Neuronal stem cell (in vitro differentiated cells): ENCODE data around the gene ANK3.
A peak's percentile ranks its signal among the peaks of the same experiment; 100 is the strongest.

Experiments
- DNase-seq: peaks from one replicate; pipeline ENCODE4 v3.0.0-alpha.2; 2013; ENCODE audit warnings: low spot score
- H2AFZ ChIP-seq: one replicate; pipeline ENCODE4 v1.6.1; 2013; ENCODE audit warnings: mild to moderate bottlenecking, low read length, inconsistent platforms
- H2AK5ac ChIP-seq: 2 replicates; pipeline ENCODE4 v1.6.1; 2013; ENCODE audit warnings: low read depth, mild to moderate bottlenecking, inconsistent platforms, low read length, moderate library complexity, mixed read lengths
- H2BK120ac ChIP-seq: 2 replicates; pipeline ENCODE4 v1.6.1; 2013; ENCODE audit warnings: low read depth, mild to moderate bottlenecking, inconsistent platforms, low read length, moderate library complexity, mixed read lengths
- H2BK12ac ChIP-seq: one replicate; pipeline ENCODE4 v1.6.1; 2013; ENCODE audit warnings: low read length, inconsistent platforms
- H2BK15ac ChIP-seq: 2 replicates; pipeline ENCODE4 v1.6.1; 2013; ENCODE audit warnings: mild to moderate bottlenecking, low read length, inconsistent platforms, mixed read lengths
- H2BK5ac ChIP-seq: one replicate; pipeline ENCODE4 v1.6.1; 2013; ENCODE audit warnings: inconsistent platforms, mild to moderate bottlenecking, low read length, moderate library complexity
- H3K14ac ChIP-seq: one replicate; pipeline ENCODE4 v1.6.1; 2013; ENCODE audit warnings: low read length, inconsistent platforms
- H3K18ac ChIP-seq: 2 replicates; pipeline ENCODE4 v1.6.1; 2013; ENCODE audit warnings: low read length, inconsistent platforms
- H3K23ac ChIP-seq: 2 replicates; pipeline ENCODE4 v1.6.1; 2013; ENCODE audit warnings: low read depth, mild to moderate bottlenecking, mixed read lengths, low read length, inconsistent platforms; ENCODE audit not compliant: poor library complexity
- H3K27ac ChIP-seq: replicated peaks from 3 replicates; pipeline ENCODE4 v1.5.1; 2013; ENCODE audit warnings: low read length, inconsistent platforms
- H3K27me3 ChIP-seq, 3 experiments: 2 replicates each; pipeline ENCODE4 v1.6.1; 2013; ENCODE audit warnings: low read length in 3 of 3, mild to moderate bottlenecking in 2 of 3, inconsistent platforms in 1 of 3, low read depth in 1 of 3, mixed read lengths in 1 of 3, moderate library complexity in 1 of 3; ENCODE audit not compliant: control insufficient read depth in 3 of 3, insufficient read depth in 3 of 3
- H3K36me3 ChIP-seq, 2 donors: replicated peaks in 1 of 2; 2 replicates each; pipeline ENCODE4 v1.6.1; 2013; ENCODE audit warnings: low read length in 2 of 2; ENCODE audit not compliant: control insufficient read depth in 2 of 2, insufficient read depth in 2 of 2
- H3K4ac ChIP-seq: 2 replicates; pipeline ENCODE4 v1.6.1; 2013; ENCODE audit warnings: inconsistent platforms, mild to moderate bottlenecking, low read length, moderate library complexity
- H3K4me1 ChIP-seq, 2 donors: 1 replicate in 1 of 2; 2 replicates in 1 of 2; pipeline ENCODE4 v1.6.1; 2013; ENCODE audit warnings: low read length in 2 of 2, low read depth in 1 of 2; ENCODE audit not compliant: control insufficient read depth in 2 of 2, insufficient read depth in 1 of 2
- H3K4me2 ChIP-seq: one replicate; pipeline ENCODE4 v1.6.1; 2013; ENCODE audit warnings: mild to moderate bottlenecking, low read length, inconsistent platforms; ENCODE audit not compliant: insufficient read depth, poor library complexity, severe bottlenecking
- H3K4me3 ChIP-seq, 2 donors: 2 replicates each; pipeline ENCODE4 v1.5.1; 2013; ENCODE audit warnings: low read length in 2 of 2, mild to moderate bottlenecking in 2 of 2, inconsistent platforms in 1 of 2, moderate library complexity in 1 of 2
- H3K79me1 ChIP-seq: one replicate; pipeline ENCODE4 v1.6.1; 2013; ENCODE audit warnings: low read depth, mild to moderate bottlenecking, inconsistent platforms, low read length, moderate library complexity
- H3K9ac ChIP-seq: one replicate; pipeline ENCODE4 v1.6.1; 2013; ENCODE audit warnings: mild to moderate bottlenecking, low read depth, low read length, inconsistent platforms; ENCODE audit not compliant: poor library complexity
- H3K9me3 ChIP-seq, 2 donors: replicated peaks in 1 of 2; 2 replicates each; pipeline versions ENCODE3 to v1.6.1; 2013; ENCODE audit warnings: low read length in 2 of 2, mild to moderate bottlenecking in 2 of 2, inconsistent platforms in 1 of 2, low read depth in 1 of 2, mixed read lengths in 1 of 2, moderate library complexity in 1 of 2; ENCODE audit not compliant: control insufficient read depth in 2 of 2, insufficient read depth in 1 of 2
- H4K8ac ChIP-seq: one replicate; pipeline ENCODE4 v1.6.1; 2013; ENCODE audit warnings: low read depth, mild to moderate bottlenecking, inconsistent platforms, low read length, moderate library complexity
- H4K91ac ChIP-seq: one replicate; pipeline ENCODE4 v1.6.1; 2013; ENCODE audit warnings: low read length, low read depth, mild to moderate bottlenecking, inconsistent platforms; ENCODE audit not compliant: poor library complexity
- WGBS, 2 donors: extraction: QIAGEN DNeasy Blood & Tissue Kit; methylation state at CpG; one replicate each; pipeline ENCODE4 v1.1.7; 2013; ENCODE audit warnings: missing lambda C conversion rate in 2 of 2, mixed read lengths in 1 of 2; ENCODE audit not compliant: insufficient read length in 2 of 2, insufficient replicate concordance in 1 of 2; ENCODE audit errors: extremely low coverage in 2 of 2; 5-methylcytosine and 5-hydroxymethylcytosine counted together

ANK3 gene

DNA sequence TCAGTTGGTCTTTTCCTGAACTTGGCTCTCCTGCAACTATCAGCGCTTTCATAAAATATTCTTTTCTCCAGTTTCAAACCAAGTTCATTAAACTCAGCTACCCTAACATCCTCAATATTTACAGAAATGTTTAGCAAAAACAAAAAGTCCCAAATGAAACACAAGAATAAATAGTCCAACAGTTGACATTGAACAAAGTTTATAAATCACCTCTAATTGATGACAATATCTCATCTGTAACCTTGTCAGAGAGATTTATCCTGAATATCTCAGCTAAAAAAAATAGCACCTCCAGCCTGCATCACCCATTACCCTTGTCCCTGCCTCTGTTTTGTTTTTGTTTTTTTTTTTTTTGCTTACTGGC lies 76.1 kb downstream of the ANK3 start:
- Histone ChIP-seq H3K27me3 (no peaks in the 10 kb centered on the region), H3K4me1 (peaks cover 0 to 4% of the 10 kb centered on the region in 2 donors), H3K4me3 (no peak overlapping the region), H3K14ac (no peak overlapping the region), H4K8ac (no peak overlapping the region), H2AFZ (no peak overlapping the region), H3K4ac (no peak overlapping the region), H3K36me3 (no peaks in the 10 kb centered on the region), H3K79me1 (no peaks in the 10 kb centered on the region), H3K27ac (no peak overlapping the region), H2BK120ac (no peak overlapping the region), H4K91ac (no peak overlapping the region), H2BK5ac (no peak overlapping the region), H2AK5ac (no peak overlapping the region), H3K4me2 (no peak overlapping the region), H3K9me3 (no peaks in the 10 kb centered on the region), H2BK12ac (no peak overlapping the region), H3K23ac (no peak overlapping the region), H2BK15ac (no peak overlapping the region), H3K9ac (no peak overlapping the region), H3K18ac (no peak overlapping the region)
- DNase-seq = no peak
- no CpG with 5 or more reads among the region's 1 CpG for WGBS, 2 donors

DNA sequence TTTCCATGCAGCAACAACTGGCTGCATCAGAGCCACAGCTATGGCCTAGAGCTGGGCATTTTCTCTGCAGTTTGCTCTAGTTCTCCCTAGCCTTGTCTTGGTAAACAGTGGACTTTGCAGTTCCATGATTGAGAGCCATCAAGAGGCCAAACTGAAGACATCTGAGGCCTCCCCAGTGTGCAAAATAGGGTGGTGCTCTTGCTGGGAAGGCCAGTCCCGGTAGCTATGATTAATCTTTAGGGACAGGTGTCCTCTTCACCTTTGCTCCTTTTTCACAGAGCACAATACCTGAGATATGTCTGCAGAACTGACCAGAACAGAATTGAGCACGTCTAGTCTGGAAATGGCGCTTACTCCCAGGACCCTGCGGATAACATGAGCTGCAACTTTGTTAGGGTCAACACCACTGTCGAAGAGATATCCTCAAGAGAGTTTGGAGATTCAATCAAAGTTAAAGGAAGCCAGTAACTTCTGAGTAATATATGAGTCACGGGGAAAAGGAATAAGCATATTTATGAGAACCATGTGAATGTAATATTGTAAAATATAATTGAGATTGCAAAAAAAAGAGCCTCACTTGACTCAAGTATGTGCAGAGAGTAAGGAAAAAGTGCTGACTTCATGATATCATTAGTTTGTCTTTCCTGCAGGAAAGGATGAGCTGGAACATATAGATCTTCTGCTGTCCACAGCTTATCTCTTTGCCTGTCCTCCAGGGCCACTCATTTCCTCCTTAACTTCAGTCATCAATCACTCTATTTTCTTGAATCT lies 76.7 kb downstream of the ANK3 start:
- peaks cover 0 to 4% of the 10 kb centered on the region in 2 donors for H3K4me1 ChIP-seq
- no peaks in the 10 kb centered on the region for H3K79me1 ChIP-seq
- DNase-seq = no peak
- no peak overlapping the region for H2BK5ac ChIP-seq
- no peak overlapping the region for H4K8ac ChIP-seq
- no peak overlapping the region for H3K18ac ChIP-seq
- no peak overlapping the region for H3K14ac ChIP-seq
- no peaks in the 10 kb centered on the region for H3K36me3 ChIP-seq
- no peak overlapping the region for H3K4me3 ChIP-seq
- WGBS, 2 donors = no CpG with 5 or more reads among the region's 6 CpGs
- H2BK120ac ChIP-seq = no peak overlapping the region
- H3K9ac ChIP-seq = no peak overlapping the region
- H4K91ac ChIP-seq = no peak overlapping the region
- no peak overlapping the region for H3K4ac ChIP-seq
- H3K27me3 ChIP-seq = no peaks in the 10 kb centered on the region
- no peaks in the 10 kb centered on the region for H3K9me3 ChIP-seq
- H3K27ac ChIP-seq = no peak overlapping the region
- no peak overlapping the region for H2AK5ac ChIP-seq
- H2BK15ac ChIP-seq = no peak overlapping the region
- no peak overlapping the region for H3K4me2 ChIP-seq
- H3K23ac ChIP-seq = no peak overlapping the region
- no peak overlapping the region for H2AFZ ChIP-seq
- no peak overlapping the region for H2BK12ac ChIP-seq

DNA sequence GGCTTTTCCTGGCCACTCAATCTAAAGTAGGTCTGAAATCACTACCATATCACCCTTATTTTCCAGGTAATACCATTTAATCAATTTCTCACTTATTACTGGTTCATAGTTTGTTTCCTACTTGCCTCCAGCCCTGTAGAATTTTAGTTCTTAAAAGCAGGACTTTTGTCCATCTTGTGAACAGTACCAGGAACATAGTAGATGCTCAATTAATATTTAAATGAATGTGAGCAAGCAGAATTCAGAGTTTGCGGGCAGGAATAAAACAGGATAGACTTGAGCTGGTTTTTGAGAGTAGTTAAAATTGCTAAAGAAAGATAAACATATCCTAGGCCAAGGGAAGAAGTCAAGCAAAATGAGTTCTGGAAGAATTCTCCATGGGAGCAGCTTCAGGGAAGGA lies 77.9 kb downstream of the ANK3 start:
- H3K9me3 ChIP-seq = no peaks in the 10 kb centered on the region
- no peak overlapping the region for H4K91ac ChIP-seq
- no peaks in the 10 kb centered on the region for H3K27me3 ChIP-seq
- no peaks in the 10 kb centered on the region for H3K79me1 ChIP-seq
- DNase-seq = no peak
- no peak overlapping the region for H2BK120ac ChIP-seq
- no peak overlapping the region for H2AFZ ChIP-seq
- H3K36me3 ChIP-seq = no peaks in the 10 kb centered on the region
- H2BK12ac ChIP-seq = no peak overlapping the region
- no peak overlapping the region for H2AK5ac ChIP-seq
- no peak overlapping the region for H3K14ac ChIP-seq
- no peak overlapping the region for H3K4me3 ChIP-seq
- no peak overlapping the region for H3K23ac ChIP-seq
- no peak overlapping the region for H4K8ac ChIP-seq
- no peak overlapping the region for H3K18ac ChIP-seq
- no peak overlapping the region for H3K27ac ChIP-seq
- no peak overlapping the region for H3K4me2 ChIP-seq
- H3K4me1 ChIP-seq = peaks cover 0 to 4% of the 10 kb centered on the region in 2 donors
- no peak overlapping the region for H2BK15ac ChIP-seq
- H2BK5ac ChIP-seq = no peak overlapping the region
- H3K4ac ChIP-seq = no peak overlapping the region
- WGBS, 2 donors = no CpG with 5 or more reads among the region's 1 CpG
- H3K9ac ChIP-seq = no peak overlapping the region

DNA sequence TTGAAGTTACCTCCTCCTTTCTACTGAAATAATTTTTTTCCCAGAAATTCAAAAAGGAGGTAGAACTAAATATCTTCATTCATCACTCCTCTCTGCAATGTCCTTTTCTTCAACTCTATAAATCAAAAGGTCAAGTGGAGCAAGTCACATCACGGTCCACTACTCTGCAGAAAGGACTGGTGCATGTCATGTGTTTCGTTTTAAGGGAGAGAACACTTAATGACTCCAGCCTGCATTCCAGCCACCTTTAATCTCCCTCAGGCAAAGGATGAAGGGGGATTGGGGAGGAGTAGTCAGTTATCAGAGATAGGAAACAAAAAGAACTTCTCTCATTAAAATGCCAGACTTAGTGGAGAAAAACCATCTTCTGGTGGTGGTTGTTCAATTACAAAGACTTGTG lies 78.9 kb downstream of the ANK3 start:
- Histone ChIP-seq H3K79me1 (no peaks in the 10 kb centered on the region), H2BK5ac (no peak overlapping the region), H2BK120ac (no peak overlapping the region), H2BK15ac (no peak overlapping the region), H3K14ac (no peak overlapping the region), H3K4me3 (no peak overlapping the region), H3K4me2 (no peak overlapping the region), H3K23ac (no peak overlapping the region), H3K27ac (peak overlapping the region; percentile 76), H2AFZ (no peak overlapping the region), H2BK12ac (no peak overlapping the region), H3K4me1 (peaks cover 0 to 4% of the 10 kb centered on the region in 2 donors), H3K36me3 (no peaks in the 10 kb centered on the region), H3K4ac (no peak overlapping the region), H3K9ac (no peak overlapping the region), H3K27me3 (no peaks in the 10 kb centered on the region), H4K91ac (no peak overlapping the region), H3K9me3 (no peaks in the 10 kb centered on the region), H2AK5ac (no peak overlapping the region), H4K8ac (no peak overlapping the region), H3K18ac (no peak overlapping the region)
- no CpG with 5 or more reads among the region's 2 CpGs for WGBS, 2 donors
- DNase-seq = peak; percentile 29
